ENCODE data around the gene RELL2.

- TF ChIP-seq, protein P1, sequence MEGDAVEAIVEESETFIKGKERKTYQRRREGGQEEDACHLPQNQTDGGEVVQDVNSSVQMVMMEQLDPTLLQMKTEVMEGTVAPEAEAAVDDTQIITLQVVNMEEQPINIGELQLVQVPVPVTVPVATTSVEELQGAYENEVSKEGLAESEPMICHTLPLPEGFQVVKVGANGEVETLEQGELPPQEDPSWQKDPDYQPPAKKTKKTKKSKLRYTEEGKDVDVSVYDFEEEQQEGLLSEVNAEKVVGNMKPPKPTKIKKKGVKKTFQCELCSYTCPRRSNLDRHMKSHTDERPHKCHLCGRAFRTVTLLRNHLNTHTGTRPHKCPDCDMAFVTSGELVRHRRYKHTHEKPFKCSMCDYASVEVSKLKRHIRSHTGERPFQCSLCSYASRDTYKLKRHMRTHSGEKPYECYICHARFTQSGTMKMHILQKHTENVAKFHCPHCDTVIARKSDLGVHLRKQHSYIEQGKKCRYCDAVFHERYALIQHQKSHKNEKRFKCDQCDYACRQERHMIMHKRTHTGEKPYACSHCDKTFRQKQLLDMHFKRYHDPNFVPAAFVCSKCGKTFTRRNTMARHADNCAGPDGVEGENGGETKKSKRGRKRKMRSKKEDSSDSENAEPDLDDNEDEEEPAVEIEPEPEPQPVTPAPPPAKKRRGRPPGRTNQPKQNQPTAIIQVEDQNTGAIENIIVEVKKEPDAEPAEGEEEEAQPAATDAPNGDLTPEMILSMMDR (IDR thresholded peaks at IDR 0.05): no peak
- no peak for TF ChIP-seq ZFX (IDR thresholded peaks at IDR 0.05; ENCODE audit: borderline replicate concordance)
Measured at GRCh38 chr5:141609044-141609443, 27.8 kb upstream of the RELL2 start.

Data from 22Rv1 (cell line).